ENCODE measurements around the gene KCTD19.

- TF ChIP-seq CTCF (IDR thresholded peaks at IDR 0.05) (no peak), POLR2A (IDR thresholded peaks at IDR 0.05) (no peak)
These were observed 68.2 kb downstream of the KCTD19 start for GRCh38 chr16:67258161-67258835.

Data from tibial nerve (tissue), 3 donors.